Measurements from ENCODE around the gene MSMO1.

MSMO1 gene

DNA sequence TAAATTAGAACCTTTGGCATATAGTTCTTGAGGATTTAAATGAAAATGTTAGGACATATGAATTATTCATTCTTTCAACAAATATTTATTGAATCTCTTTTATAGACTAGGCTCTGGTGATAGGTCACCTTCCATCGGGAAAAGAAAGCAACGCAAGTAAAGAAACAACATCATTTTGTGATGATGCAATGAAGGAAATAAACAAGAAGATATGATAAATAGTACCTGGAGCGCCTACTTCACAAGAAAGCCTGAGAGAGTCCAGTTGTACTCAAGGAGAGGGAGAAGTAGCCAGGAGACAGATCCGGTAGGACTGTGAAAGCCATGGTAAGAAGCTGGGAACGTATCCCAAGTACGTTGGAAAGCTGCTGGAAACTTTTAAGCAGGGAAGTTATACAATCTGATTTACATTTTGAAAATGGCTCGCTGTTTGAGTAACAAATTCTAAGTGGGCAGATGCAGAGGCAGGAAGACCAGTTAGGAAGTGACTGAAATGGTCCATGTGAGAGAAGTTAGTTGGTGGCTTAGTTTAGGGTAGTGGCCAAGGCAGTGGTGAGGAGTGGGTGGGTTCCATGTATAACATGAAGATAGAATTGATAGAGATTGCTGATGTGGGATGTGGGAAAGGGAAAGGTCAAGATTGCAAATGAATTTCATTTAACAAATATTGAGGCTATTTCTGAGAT, 33.7 kb downstream of the MSMO1 start:
- Histone ChIP-seq H3K4me1 (ENCODE audit: control insufficient read depth, insufficient read depth, low read length) (no peaks in the 10 kb centered on the region), H3K9me3 (ENCODE audit: control insufficient read depth in 2 of 2, low read length in 2 of 2) (no peaks in the 10 kb centered on the region), H3K27me3 (ENCODE audit: control insufficient read depth in 1 of 2, insufficient read depth in 2 of 2, low read length in 2 of 2) (no peaks in the 10 kb centered on the region), H3K9ac (ENCODE audit: low read length in 2 of 2) (no peak overlapping the region), H3K27ac (ENCODE audit: low read length) (no peak overlapping the region), H3K4me3 (ENCODE audit: low read length in 2 of 2) (no peak overlapping the region), H3K36me3 (ENCODE audit: control insufficient read depth in 2 of 2, insufficient read depth in 2 of 2, low read length in 2 of 2) (no peaks in the 10 kb centered on the region)

DNA sequence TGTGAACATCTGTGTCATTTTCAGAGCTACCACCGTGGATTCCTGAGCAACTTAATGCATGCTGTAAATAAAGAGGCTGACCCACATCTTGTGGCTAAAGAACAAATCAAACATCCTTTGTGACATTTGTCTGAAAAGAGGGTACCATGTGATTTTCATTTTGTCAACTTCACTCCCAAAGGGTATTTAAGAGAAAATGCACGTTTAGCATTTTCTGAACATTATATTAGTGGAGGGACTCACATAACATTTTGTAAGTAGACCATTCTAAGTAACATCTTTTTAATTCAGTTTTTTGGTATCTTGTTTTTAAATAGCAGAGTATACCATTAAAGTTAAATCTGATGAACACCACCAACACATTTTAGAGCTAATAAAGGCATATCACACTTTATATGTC, 34.3 kb downstream of the MSMO1 start:
- H3K9ac ChIP-seq (ENCODE audit: low read length in 2 of 2): no peak overlapping the region
- no peaks in the 10 kb centered on the region for H3K36me3 ChIP-seq (ENCODE audit: control insufficient read depth in 2 of 2, insufficient read depth in 2 of 2, low read length in 2 of 2)
- no peaks in the 10 kb centered on the region for H3K4me1 ChIP-seq (ENCODE audit: control insufficient read depth, insufficient read depth, low read length)
- no peaks in the 10 kb centered on the region for H3K9me3 ChIP-seq (ENCODE audit: control insufficient read depth in 2 of 2, low read length in 2 of 2)
- H3K27ac ChIP-seq (ENCODE audit: low read length): no peak overlapping the region
- H3K4me3 ChIP-seq (ENCODE audit: low read length in 2 of 2): no peak overlapping the region
- H3K27me3 ChIP-seq (ENCODE audit: control insufficient read depth in 1 of 2, insufficient read depth in 2 of 2, low read length in 2 of 2): no peaks in the 10 kb centered on the region

- H3K9me3 ChIP-seq (ENCODE audit: control insufficient read depth in 2 of 2, low read length in 2 of 2): no peaks in the 10 kb centered on the region
- H3K4me1 ChIP-seq (ENCODE audit: control insufficient read depth, insufficient read depth, low read length): no peaks in the 10 kb centered on the region
- no peak overlapping the region for H3K4me3 ChIP-seq (ENCODE audit: low read length in 2 of 2)
- H3K36me3 ChIP-seq (ENCODE audit: control insufficient read depth in 2 of 2, insufficient read depth in 2 of 2, low read length in 2 of 2): no peaks in the 10 kb centered on the region
- H3K9ac ChIP-seq (ENCODE audit: low read length in 2 of 2): no peak overlapping the region
- H3K27ac ChIP-seq (ENCODE audit: low read length): no peak overlapping the region
- no peaks in the 10 kb centered on the region for H3K27me3 ChIP-seq (ENCODE audit: control insufficient read depth in 1 of 2, insufficient read depth in 2 of 2, low read length in 2 of 2)
Observed at GRCh38 chr4:165364452-165365080, 37.1 kb downstream of the MSMO1 start.

GRCh38 chr4:165367040-165367439, 39.6 kb downstream of the MSMO1 start:
- Histone ChIP-seq H3K27ac (ENCODE audit: low read length) (no peak overlapping the region), H3K4me1 (ENCODE audit: control insufficient read depth, insufficient read depth, low read length) (no peaks in the 10 kb centered on the region), H3K4me3 (ENCODE audit: low read length in 2 of 2) (no peak overlapping the region), H3K9ac (ENCODE audit: low read length in 2 of 2) (no peak overlapping the region), H3K9me3 (ENCODE audit: control insufficient read depth in 2 of 2, low read length in 2 of 2) (no peaks in the 10 kb centered on the region), H3K36me3 (ENCODE audit: control insufficient read depth in 2 of 2, insufficient read depth in 2 of 2, low read length in 2 of 2) (no peaks in the 10 kb centered on the region), H3K27me3 (ENCODE audit: control insufficient read depth in 1 of 2, insufficient read depth in 2 of 2, low read length in 2 of 2) (no peaks in the 10 kb centered on the region)

DNA sequence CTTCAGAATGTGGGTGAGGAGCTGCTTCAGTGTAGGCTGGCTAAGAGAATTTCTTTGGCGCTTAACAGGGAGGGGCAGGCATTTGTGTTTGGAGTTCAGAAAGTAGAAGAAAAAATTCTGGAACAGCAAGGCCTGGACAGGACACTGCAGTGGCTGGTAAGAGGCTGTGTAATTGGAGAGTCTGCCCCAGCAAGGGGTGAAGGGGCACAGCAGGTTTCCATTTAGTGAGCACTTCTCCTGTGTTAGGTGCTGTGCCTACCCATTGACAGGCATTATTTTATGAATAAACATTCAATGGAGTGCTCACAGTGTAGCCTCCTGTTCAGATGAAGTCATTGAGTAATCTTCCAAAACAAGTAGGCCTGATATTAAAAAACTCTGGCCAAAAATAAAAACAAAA, 40.6 kb downstream of the MSMO1 start:
- Histone ChIP-seq H3K27me3 (ENCODE audit: control insufficient read depth in 1 of 2, insufficient read depth in 2 of 2, low read length in 2 of 2) (no peaks in the 10 kb centered on the region), H3K36me3 (ENCODE audit: control insufficient read depth in 2 of 2, insufficient read depth in 2 of 2, low read length in 2 of 2) (no peaks in the 10 kb centered on the region), H3K4me3 (ENCODE audit: low read length in 2 of 2) (no peak overlapping the region), H3K9me3 (ENCODE audit: control insufficient read depth in 2 of 2, low read length in 2 of 2) (no peaks in the 10 kb centered on the region), H3K4me1 (ENCODE audit: control insufficient read depth, insufficient read depth, low read length) (no peaks in the 10 kb centered on the region), H3K27ac (ENCODE audit: low read length) (no peak overlapping the region), H3K9ac (ENCODE audit: low read length in 2 of 2) (no peak overlapping the region)

DNA sequence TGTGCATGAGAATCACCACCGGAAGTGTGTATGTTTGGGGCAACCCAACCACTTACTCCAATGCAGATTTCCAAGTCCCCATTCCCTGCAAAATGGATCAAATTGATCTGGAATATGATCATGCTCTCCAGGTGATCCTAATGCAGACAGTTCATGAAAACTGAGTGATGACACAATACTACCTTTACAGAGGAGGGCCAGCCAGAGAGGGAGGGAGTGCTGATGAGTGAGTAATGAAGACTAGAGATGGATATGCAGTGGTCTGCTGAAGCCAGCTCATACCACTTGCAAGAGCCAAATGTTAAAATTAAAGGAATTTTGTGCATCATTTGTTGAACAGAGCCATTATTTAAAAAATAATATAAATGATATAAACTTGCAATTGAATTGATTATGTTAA, 41.1 kb downstream of the MSMO1 start:
- no peaks in the 10 kb centered on the region for H3K27me3 ChIP-seq (ENCODE audit: control insufficient read depth in 1 of 2, insufficient read depth in 2 of 2, low read length in 2 of 2)
- H3K27ac ChIP-seq (ENCODE audit: low read length): no peak overlapping the region
- no peaks in the 10 kb centered on the region for H3K4me1 ChIP-seq (ENCODE audit: control insufficient read depth, insufficient read depth, low read length)
- no peak overlapping the region for H3K4me3 ChIP-seq (ENCODE audit: low read length in 2 of 2)
- no peak overlapping the region for H3K9ac ChIP-seq (ENCODE audit: low read length in 2 of 2)
- H3K9me3 ChIP-seq (ENCODE audit: control insufficient read depth in 2 of 2, low read length in 2 of 2): no peaks in the 10 kb centered on the region
- H3K36me3 ChIP-seq (ENCODE audit: control insufficient read depth in 2 of 2, insufficient read depth in 2 of 2, low read length in 2 of 2): no peaks in the 10 kb centered on the region

DNA sequence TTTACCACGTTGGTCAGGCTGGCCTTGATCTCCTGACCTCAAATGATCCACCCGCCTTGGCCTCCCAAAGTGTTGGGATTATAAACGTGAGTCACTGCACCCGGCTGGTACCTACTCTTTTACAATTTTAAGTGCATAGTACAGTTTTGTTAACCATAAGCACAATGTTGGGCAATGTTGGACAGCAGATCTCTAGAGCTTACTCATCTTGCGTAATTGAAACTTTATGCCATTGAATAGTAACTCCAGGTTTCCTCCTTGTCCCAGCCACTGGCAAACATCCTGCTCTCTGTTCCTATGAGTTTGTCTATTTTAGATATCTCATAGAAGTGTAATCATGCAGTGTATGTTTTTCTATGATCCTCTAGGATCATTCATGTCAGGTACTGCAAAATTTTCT, 42.1 kb downstream of the MSMO1 start:
- no peak overlapping the region for H3K27ac ChIP-seq (ENCODE audit: low read length)
- H3K9ac ChIP-seq (ENCODE audit: low read length in 2 of 2): no peak overlapping the region
- H3K27me3 ChIP-seq (ENCODE audit: control insufficient read depth in 1 of 2, insufficient read depth in 2 of 2, low read length in 2 of 2): no peaks in the 10 kb centered on the region
- H3K4me1 ChIP-seq (ENCODE audit: control insufficient read depth, insufficient read depth, low read length): no peaks in the 10 kb centered on the region
- no peaks in the 10 kb centered on the region for H3K9me3 ChIP-seq (ENCODE audit: control insufficient read depth in 2 of 2, low read length in 2 of 2)
- no peak overlapping the region for H3K4me3 ChIP-seq (ENCODE audit: low read length in 2 of 2)
- H3K36me3 ChIP-seq (ENCODE audit: control insufficient read depth in 2 of 2, insufficient read depth in 2 of 2, low read length in 2 of 2): no peaks in the 10 kb centered on the region

- H3K27ac ChIP-seq (ENCODE audit: low read length): no peak overlapping the region
- H3K36me3 ChIP-seq (ENCODE audit: control insufficient read depth in 2 of 2, insufficient read depth in 2 of 2, low read length in 2 of 2): no peaks in the 10 kb centered on the region
- no peak overlapping the region for H3K9ac ChIP-seq (ENCODE audit: low read length in 2 of 2)
- peaks cover 3% of the 10 kb centered on the region in 2 donors for H3K9me3 ChIP-seq (ENCODE audit: control insufficient read depth in 2 of 2, low read length in 2 of 2)
- H3K4me1 ChIP-seq (ENCODE audit: control insufficient read depth, insufficient read depth, low read length): no peaks in the 10 kb centered on the region
- H3K4me3 ChIP-seq (ENCODE audit: low read length in 2 of 2): no peak overlapping the region
- no peaks in the 10 kb centered on the region for H3K27me3 ChIP-seq (ENCODE audit: control insufficient read depth in 1 of 2, insufficient read depth in 2 of 2, low read length in 2 of 2)
Observed at GRCh38 chr4:165370530-165370929, 43.1 kb downstream of the MSMO1 start.

GRCh38 chr4:165375465-165375864, 48.0 kb downstream of the MSMO1 start:
- Histone ChIP-seq H3K9me3 (ENCODE audit: control insufficient read depth in 2 of 2, low read length in 2 of 2) (peaks cover 3% of the 10 kb centered on the region in 2 donors), H3K4me3 (ENCODE audit: low read length in 2 of 2) (no peak overlapping the region)

DNA sequence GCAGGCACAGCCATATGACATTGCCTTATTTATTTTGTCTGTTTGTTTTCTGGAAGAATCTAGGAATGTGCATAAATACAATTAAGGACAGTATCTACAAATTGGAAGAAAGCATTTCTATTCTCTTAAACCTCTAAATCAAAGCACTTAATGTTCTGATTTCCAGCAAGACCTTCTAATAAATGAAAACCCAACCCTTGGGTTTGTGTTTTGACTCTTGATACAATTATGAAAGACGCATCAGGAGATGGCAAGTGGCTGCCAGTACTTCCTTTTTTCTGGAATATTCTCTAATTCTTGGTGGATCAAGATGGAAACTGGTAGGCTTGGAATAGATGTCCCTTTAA, 50.9 kb downstream of the MSMO1 start:
- Histone ChIP-seq H3K27ac (ENCODE audit: low read length) (no peak overlapping the region), H3K4me3 (ENCODE audit: low read length in 2 of 2) (peak overlapping the region; percentile 74 to 86), H3K9ac (ENCODE audit: low read length in 2 of 2) (peak overlapping the region; percentile 13 to 63), H3K27me3 (ENCODE audit: control insufficient read depth in 1 of 2, insufficient read depth in 2 of 2, low read length in 2 of 2) (no peaks in the 10 kb centered on the region), H3K9me3 (ENCODE audit: control insufficient read depth in 2 of 2, low read length in 2 of 2) (peaks cover 3% of the 10 kb centered on the region in 2 donors), H3K4me1 (ENCODE audit: control insufficient read depth, insufficient read depth, low read length) (no peaks in the 10 kb centered on the region), H3K36me3 (ENCODE audit: control insufficient read depth in 2 of 2, insufficient read depth in 2 of 2, low read length in 2 of 2) (no peaks in the 10 kb centered on the region)

More at GRCh38 chr4:165375465-165375864, 48.0 kb downstream of the MSMO1 start:
- Histone ChIP-seq H3K4me1 (ENCODE audit: control insufficient read depth, insufficient read depth, low read length) (no peaks in the 10 kb centered on the region), H3K27ac (ENCODE audit: low read length) (no peak overlapping the region), H3K36me3 (ENCODE audit: control insufficient read depth in 2 of 2, insufficient read depth in 2 of 2, low read length in 2 of 2) (no peaks in the 10 kb centered on the region), H3K9ac (ENCODE audit: low read length in 2 of 2) (no peak overlapping the region), H3K27me3 (ENCODE audit: control insufficient read depth in 1 of 2, insufficient read depth in 2 of 2, low read length in 2 of 2) (no peaks in the 10 kb centered on the region)
